HepG2 (cell line): ENCODE results near the gene EFNA3. TPM values are rescaled to one million over a fixed set of nuclear protein-coding genes. Genes with fewer than 3 reads are reported as not detected.

Experiments used
- BHLHE40 ChIP-seq: IDR thresholded peaks from 2 replicates; pipeline ENCODE4 v1.6.1; 2011; ENCODE audit warnings: low read length, improper control_type of control experiment
- CREM ChIP-seq, 2 experiments: sonication (generic) in 1 of 2; formaldehyde crosslinking in 1 of 2; IDR thresholded peaks; 2 replicates each; pipeline versions ENCODE4 v1.4.0 to v1.6.1; 2016 to 2020; ENCODE audit warnings: antibody characterized with exemption in 1 of 2, mild to moderate bottlenecking in 1 of 2, missing genetic modification reagents in 1 of 2
- DNMT1 ChIP-seq: sonication (generic); formaldehyde crosslinking; IDR thresholded peaks from 2 replicates; pipeline ENCODE4 v1.5.1; 2020; ENCODE audit warnings: mild to moderate bottlenecking, missing genetic modification reagents
- E2F2 ChIP-seq: sonication (generic); formaldehyde crosslinking; IDR thresholded peaks from 2 replicates; pipeline ENCODE4 v1.4.0; 2020; ENCODE audit warnings: missing genetic modification reagents, borderline replicate concordance
- EHMT2 ChIP-seq: fragments of 200-600 bp; sonication (generic); IDR thresholded peaks from 2 replicates; pipeline ENCODE4 v1.7.0; 2017; ENCODE audit warnings: antibody characterized with exemption, low read depth, low read length, borderline replicate concordance
- ELF1 ChIP-seq: sonication (generic); formaldehyde crosslinking; IDR thresholded peaks from 2 replicates; pipeline ENCODE4 v1.4.0; 2020; ENCODE audit warnings: missing genetic modification reagents
- FOXA3 ChIP-seq: IDR thresholded peaks from 2 replicates; pipeline ENCODE4 v1.6.1; 2016; ENCODE audit warnings: missing genetic modification reagents, missing compliant biosample characterization
- FOXP4 ChIP-seq: sonication (generic); formaldehyde crosslinking; IDR thresholded peaks from 2 replicates; pipeline ENCODE4 v1.4.0; 2020; ENCODE audit warnings: missing genetic modification reagents
- GMEB2 ChIP-seq: IDR thresholded peaks from 2 replicates; pipeline ENCODE4 v1.6.1; 2016; ENCODE audit warnings: missing biosample characterization, missing genetic modification reagents, low read depth
- HMG20B ChIP-seq: conservative IDR thresholded peaks from 2 replicates; pipeline ENCODE4 v1.6.1; 2016; ENCODE audit warnings: missing genetic modification reagents, missing compliant biosample characterization
- HOXA5 ChIP-seq: sonication (generic); formaldehyde crosslinking; IDR thresholded peaks from 2 replicates; pipeline ENCODE4 v1.4.0; 2020; ENCODE audit warnings: missing genetic modification reagents
- MYPOP ChIP-seq: sonication (generic); formaldehyde crosslinking; IDR thresholded peaks from 2 replicates; pipeline ENCODE4 v1.8.1; 2023; ENCODE audit warnings: mild to moderate bottlenecking, moderate library complexity, missing genetic modification reagents
- NCOA2 ChIP-seq: sonication (generic); formaldehyde crosslinking; IDR thresholded peaks from 2 replicates; pipeline ENCODE4 v1.8.0; 2022; ENCODE audit warnings: inconsistent platforms
- NR2F1 ChIP-seq, 2 experiments: fragments of 450-650 bp in 1 of 2; formaldehyde crosslinking in 1 of 2; IDR thresholded peaks; 2 replicates each; pipeline versions ENCODE4 v1.5.0 to v1.6.1; 2016 to 2020; ENCODE audit warnings: mild to moderate bottlenecking in 1 of 2, missing compliant biosample characterization in 1 of 2, missing genetic modification reagents in 1 of 2, moderate library complexity in 1 of 2
- SMC3 ChIP-seq: IDR thresholded peaks from 2 replicates; pipeline ENCODE4 v1.6.1; 2011; ENCODE audit warnings: low read length, improper control_type of control experiment
- TRAFD1 ChIP-seq: sonication (generic); formaldehyde crosslinking; IDR thresholded peaks from 2 replicates; pipeline ENCODE4 v1.5.1; 2020; ENCODE audit warnings: missing genetic modification reagents, mild to moderate bottlenecking, borderline replicate concordance
- ZNF512 ChIP-seq: sonication (generic); formaldehyde crosslinking; IDR thresholded peaks from 2 replicates; pipeline ENCODE4 v1.4.0; 2020; ENCODE audit warnings: mild to moderate bottlenecking, missing genetic modification reagents
- ZNF562 ChIP-seq: sonication (generic); formaldehyde crosslinking; IDR thresholded peaks from 2 replicates; pipeline ENCODE4 v1.8.0; 2022; ENCODE audit warnings: missing genetic modification reagents, borderline replicate concordance
- ZNF674 ChIP-seq: sonication (generic); formaldehyde crosslinking; IDR thresholded peaks from 2 replicates; pipeline ENCODE4 v1.5.0; 2020; ENCODE audit warnings: low read depth, mild to moderate bottlenecking, missing genetic modification reagents
- ZNF724P ChIP-seq: sonication (generic); formaldehyde crosslinking; IDR thresholded peaks from 2 replicates; pipeline ENCODE4 v1.8.0; 2022; ENCODE audit warnings: missing genetic modification reagents, borderline replicate concordance
- polyA plus RNA-seq, 8 experiments: library from polyadenylated mRNA; depleted of rRNA in 3 of 8; stranded (reverse) in 7 of 8; unstranded in 1 of 8; fragments of >200 nt; fragmentation: Illumina TruSeq in 4 of 8; extraction: Trizol in 4 of 8; gene quantifications; 2 replicates each; pipeline versions ENCODE4 v1.2.1 to v1.2.3, GENCODE V29; 2011 to 2016; ENCODE audit warnings: low read depth in 4 of 8, missing spikeins in 1 of 8, mixed read lengths in 1 of 8; ENCODE audit not compliant: insufficient read depth in 1 of 8
- total RNA-seq, 5 experiments: library from RNA; depleted of rRNA; stranded (reverse); fragments of >200 nt; fragmentation: Illumina TruSeq; extraction: Trizol; gene quantifications; 2 replicates each; pipeline ENCODE4 v1.2.3, GENCODE V29; 2016; ENCODE audit warnings: low read depth in 1 of 5

EFNA3 gene
- total and polyA plus RNA-seq, 2 of the 13 experiments (the other 11 are each of a cell fraction or from before 2014, with no cell fraction given), result 1.0 to 5.7 TPM

GRCh38 chr1:155093911-155094621 is 15.4 kb downstream of the EFNA3 start (continued):
- TF ChIP-seq ZNF724P (CRISPR knock-in tag) (no peak), MYPOP (CRISPR knock-in tag) (0 out of 2 replicates have a peak, but pooled peaks have one; percentile 25), SMC3 (peak; percentile 64; the same call in 1 of the 2 replicates), BHLHE40 (peak; percentile 5; the same call in 1 of the 2 replicates), ZNF562 (no peak), ZNF674 (no peak), NR2F1 (CRISPR knock-in tag; IDR thresholded peaks at IDR 0.05) (no peak), TRAFD1 (0 out of 2 replicates have a peak, but pooled peaks have one; percentile 53), FOXP4 (CRISPR knock-in tag) (no peak), NCOA2 (CRISPR knock-in tag) (no peak), HOXA5 (CRISPR knock-in tag) (peak; percentile 37; the same call in 1 of the 2 replicates), DNMT1 (CRISPR knock-in tag) (0 out of 2 replicates have a peak, but pooled peaks have one; percentile 42), E2F2 (no peak), HMG20B (no peak), EHMT2 (no peak), CREM (IDR thresholded peaks at IDR 0.05) (no peak), CREM (CRISPR knock-in tag; IDR thresholded peaks at IDR 0.05) (no peak), FOXA3 (CRISPR knock-in tag) (peak; percentile 7; the same call in 1 of the 2 replicates), GMEB2 (CRISPR knock-in tag) (no peak), ELF1 (no peak), ZNF512 (no peak)
